Measurements from ENCODE around the gene PLA2G5.
"Not testable (repeated sequence)": the region's sequence is repeated elsewhere in the genome, so short reads cannot be mapped to it uniquely, and the experiment has no call there.

PLA2G5 gene

GRCh38 chr1:20123722-20124455 lies 53.9 kb downstream of the PLA2G5 start:
- DNase-seq: no peak

- DNase-seq: peak; percentile 8
Measured at GRCh38 chr1:20124456-20125057, 54.6 kb downstream of the PLA2G5 start.

DNA sequence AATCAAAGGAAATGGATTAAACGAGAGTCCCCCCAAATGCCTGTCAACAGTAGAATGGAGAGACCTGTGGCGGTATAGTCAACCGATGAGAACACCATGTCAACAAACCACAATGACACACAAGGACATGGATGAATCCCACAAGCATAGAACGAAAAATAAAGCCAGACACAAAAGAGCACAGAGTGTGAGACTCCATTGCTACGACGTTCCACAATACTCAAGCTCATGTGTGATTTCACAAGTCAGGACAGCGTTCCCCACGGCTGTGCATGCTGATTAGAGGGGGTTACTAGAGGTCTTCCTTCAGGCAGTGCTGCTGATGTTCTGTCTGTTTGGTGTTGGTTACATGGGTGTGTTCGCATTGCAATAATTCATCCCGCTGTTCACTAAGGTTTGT lies 55.1 kb downstream of the PLA2G5 start:
- DNase-seq: no peak

DNA sequence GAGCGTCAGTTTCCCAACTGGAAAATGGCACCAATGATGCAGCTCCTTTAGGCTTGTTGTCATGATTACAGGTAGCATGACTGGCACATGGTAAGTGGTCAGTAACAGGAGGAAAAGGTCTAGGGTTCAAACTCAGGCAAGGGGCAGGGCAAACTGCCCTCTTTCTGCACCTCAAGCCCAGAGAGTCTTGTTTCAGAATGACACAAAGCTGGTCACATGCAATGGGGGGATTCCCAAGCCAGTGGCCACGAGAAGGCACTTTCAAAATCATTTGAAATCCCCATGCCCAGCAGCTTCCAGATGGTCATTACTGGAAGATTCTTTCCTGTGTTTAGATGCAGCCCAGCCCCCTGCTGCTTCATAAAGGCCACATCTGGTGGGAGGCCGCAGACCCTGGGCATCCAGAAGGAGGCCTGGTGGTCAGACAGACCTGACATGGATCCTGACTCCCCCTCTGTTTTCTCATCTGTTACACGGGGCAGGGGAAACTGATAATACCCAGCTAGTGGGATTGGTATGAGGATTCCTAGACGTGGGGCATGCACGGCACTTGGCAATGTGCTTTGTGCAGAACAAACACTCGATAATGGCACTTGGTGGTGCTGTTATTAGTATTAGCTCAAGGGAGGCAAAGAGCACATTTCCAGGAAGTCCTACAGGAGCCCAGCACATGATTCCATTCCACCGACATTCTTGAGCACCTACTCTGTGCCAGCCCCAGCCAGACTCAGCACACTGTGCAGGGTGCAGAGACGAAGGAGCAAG lies 56.2 kb downstream of the PLA2G5 start:
- DNase-seq: no peak

GRCh38 chr1:20126806-20127440 lies 56.9 kb downstream of the PLA2G5 start:
- no peak for DNase-seq

- DNase-seq: not testable (repeated sequence)
Measured at GRCh38 chr1:20130518-20130917, 60.5 kb downstream of the PLA2G5 start.

- no peak for DNase-seq
Measured at GRCh38 chr1:20134995-20135394, 65.0 kb downstream of the PLA2G5 start.

DNA sequence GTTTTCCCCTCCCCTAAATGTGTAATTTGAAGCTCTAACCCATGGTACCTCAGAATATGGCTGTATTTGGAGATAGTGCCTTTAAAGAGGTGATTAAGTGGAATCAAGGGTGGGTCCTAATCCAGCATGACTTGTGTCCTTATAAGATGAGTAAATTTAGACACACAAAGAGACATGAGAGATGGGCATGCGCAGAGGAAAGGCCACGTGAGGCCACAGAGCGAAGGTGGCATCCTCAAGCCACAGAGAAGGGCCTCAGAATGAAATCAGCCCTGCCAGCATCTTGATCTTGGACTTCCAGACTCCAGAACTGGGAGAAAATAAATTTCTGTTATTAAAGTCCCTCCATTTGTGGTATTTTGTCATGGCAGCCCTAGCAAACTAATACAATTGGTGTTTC lies 66.3 kb downstream of the PLA2G5 start:
- DNase-seq: no peak

- DNase-seq: no peak
Measured at GRCh38 chr1:20137055-20137454, 67.1 kb downstream of the PLA2G5 start.

- no peak for DNase-seq
Measured at GRCh38 chr1:20137604-20138003, 67.6 kb downstream of the PLA2G5 start.

- no peak for DNase-seq
Measured at GRCh38 chr1:20138346-20138745, 68.4 kb downstream of the PLA2G5 start.

GRCh38 chr1:20138961-20139550 lies 69.1 kb downstream of the PLA2G5 start, which contains the start of gene PLA2G2F:
PLA2G2F (plus strand) TSS chr1:20139323; CDS start chr1:20139428, 105 bp downstream.
- DNase-seq: no peak

GRCh38 chr1:20139776-20140612 lies 70.0 kb downstream of the PLA2G5 start:
- no peak for DNase-seq

- no peak for DNase-seq
Measured at GRCh38 chr1:20141001-20141400, 71.0 kb downstream of the PLA2G5 start.

GRCh38 chr1:20141466-20141865 lies 71.5 kb downstream of the PLA2G5 start:
- no peak for DNase-seq
